Ishikawa (cell line): ENCODE results near the gene PKMYT1.

ENCODE experiments used
- CEBPB ChIP-seq: IDR thresholded peaks from 2 replicates; pipeline ENCODE4 v1.6.1; 2012
- CREB1 ChIP-seq: IDR thresholded peaks from 2 replicates; pipeline ENCODE4 v1.6.1; 2012; ENCODE audit warnings: low read depth
- EGR1 ChIP-seq: IDR thresholded peaks from 2 replicates; pipeline ENCODE4 v1.6.1; 2012
- EP300 ChIP-seq: IDR thresholded peaks from 2 replicates; pipeline ENCODE4 v1.6.1; 2012; ENCODE audit warnings: borderline replicate concordance
- NFIC ChIP-seq: IDR thresholded peaks from 2 replicates; pipeline ENCODE4 v1.6.1; 2012
- RAD21 ChIP-seq: IDR thresholded peaks from 2 replicates; pipeline ENCODE4 v1.6.1; 2012; ENCODE audit warnings: low read depth
- TAF1 ChIP-seq: IDR thresholded peaks from 2 replicates; pipeline ENCODE4 v1.6.1; 2012; ENCODE audit warnings: low read depth, mild to moderate bottlenecking
- YY1 ChIP-seq: IDR thresholded peaks from 2 replicates; pipeline ENCODE4 v1.6.1; 2012; ENCODE audit warnings: low read depth
- ZBTB7A ChIP-seq: IDR thresholded peaks from 2 replicates; pipeline ENCODE4 v1.6.1; 2012; ENCODE audit warnings: low read depth
- TF ChIP-seq, protein P1 (sequence below): IDR thresholded peaks from 2 replicates; pipeline ENCODE4 v1.6.1; 2012
- TF ChIP-seq, protein P2 (sequence below): IDR thresholded peaks from 2 replicates; pipeline ENCODE4 v1.6.1; 2012; ENCODE audit warnings: low read depth, mild to moderate bottlenecking
- TF ChIP-seq, protein P3 (sequence below): IDR thresholded peaks from 2 replicates; pipeline ENCODE4 v1.6.1; 2012

DNA sequence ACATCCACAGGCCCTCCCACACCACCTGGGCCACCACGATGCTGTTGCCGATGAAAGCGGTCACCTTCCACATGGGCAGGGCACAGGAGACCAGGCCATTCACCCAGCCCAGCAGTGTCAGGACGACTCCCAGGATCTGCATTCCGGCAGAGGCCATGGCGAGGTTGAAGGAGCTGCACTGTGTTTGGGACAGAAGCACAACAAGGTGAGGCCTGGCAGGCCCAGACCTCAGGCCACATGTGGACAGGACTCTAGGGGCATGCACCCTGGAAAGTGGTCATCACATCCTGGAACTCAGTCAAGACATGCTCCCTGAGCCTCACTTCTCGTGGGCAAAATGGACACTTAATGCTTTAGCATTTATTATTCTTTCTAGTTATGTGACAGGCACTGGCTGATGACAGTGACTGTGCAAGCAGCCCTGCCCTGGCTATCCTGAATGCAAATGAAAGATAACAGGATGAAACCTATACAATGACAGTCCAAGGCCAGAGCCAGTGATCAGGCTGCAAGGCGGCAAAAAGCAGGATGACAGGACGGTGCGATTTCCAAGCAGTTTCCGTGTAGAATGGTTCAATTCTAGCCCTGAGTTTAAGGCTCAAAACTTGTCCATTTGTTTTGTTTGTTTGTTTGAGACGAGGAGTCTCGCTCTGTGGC, 35.7 kb upstream of the PKMYT1 start:
- no peak for TF ChIP-seq RAD21
- no peak for TF ChIP-seq NFIC
- no peak for TF ChIP-seq EP300
- no peak for TF ChIP-seq YY1
- TF ChIP-seq CREB1: no peak
- TF ChIP-seq, protein P1, sequence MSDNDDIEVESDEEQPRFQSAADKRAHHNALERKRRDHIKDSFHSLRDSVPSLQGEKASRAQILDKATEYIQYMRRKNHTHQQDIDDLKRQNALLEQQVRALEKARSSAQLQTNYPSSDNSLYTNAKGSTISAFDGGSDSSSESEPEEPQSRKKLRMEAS: no peak
- TF ChIP-seq CEBPB: no peak
- no peak for TF ChIP-seq ZBTB7A
- TF ChIP-seq, protein P2, sequence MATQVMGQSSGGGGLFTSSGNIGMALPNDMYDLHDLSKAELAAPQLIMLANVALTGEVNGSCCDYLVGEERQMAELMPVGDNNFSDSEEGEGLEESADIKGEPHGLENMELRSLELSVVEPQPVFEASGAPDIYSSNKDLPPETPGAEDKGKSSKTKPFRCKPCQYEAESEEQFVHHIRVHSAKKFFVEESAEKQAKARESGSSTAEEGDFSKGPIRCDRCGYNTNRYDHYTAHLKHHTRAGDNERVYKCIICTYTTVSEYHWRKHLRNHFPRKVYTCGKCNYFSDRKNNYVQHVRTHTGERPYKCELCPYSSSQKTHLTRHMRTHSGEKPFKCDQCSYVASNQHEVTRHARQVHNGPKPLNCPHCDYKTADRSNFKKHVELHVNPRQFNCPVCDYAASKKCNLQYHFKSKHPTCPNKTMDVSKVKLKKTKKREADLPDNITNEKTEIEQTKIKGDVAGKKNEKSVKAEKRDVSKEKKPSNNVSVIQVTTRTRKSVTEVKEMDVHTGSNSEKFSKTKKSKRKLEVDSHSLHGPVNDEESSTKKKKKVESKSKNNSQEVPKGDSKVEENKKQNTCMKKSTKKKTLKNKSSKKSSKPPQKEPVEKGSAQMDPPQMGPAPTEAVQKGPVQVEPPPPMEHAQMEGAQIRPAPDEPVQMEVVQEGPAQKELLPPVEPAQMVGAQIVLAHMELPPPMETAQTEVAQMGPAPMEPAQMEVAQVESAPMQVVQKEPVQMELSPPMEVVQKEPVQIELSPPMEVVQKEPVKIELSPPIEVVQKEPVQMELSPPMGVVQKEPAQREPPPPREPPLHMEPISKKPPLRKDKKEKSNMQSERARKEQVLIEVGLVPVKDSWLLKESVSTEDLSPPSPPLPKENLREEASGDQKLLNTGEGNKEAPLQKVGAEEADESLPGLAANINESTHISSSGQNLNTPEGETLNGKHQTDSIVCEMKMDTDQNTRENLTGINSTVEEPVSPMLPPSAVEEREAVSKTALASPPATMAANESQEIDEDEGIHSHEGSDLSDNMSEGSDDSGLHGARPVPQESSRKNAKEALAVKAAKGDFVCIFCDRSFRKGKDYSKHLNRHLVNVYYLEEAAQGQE: no peak
- no peak for TF ChIP-seq EGR1
- TF ChIP-seq TAF1: no peak
- TF ChIP-seq, protein P3, sequence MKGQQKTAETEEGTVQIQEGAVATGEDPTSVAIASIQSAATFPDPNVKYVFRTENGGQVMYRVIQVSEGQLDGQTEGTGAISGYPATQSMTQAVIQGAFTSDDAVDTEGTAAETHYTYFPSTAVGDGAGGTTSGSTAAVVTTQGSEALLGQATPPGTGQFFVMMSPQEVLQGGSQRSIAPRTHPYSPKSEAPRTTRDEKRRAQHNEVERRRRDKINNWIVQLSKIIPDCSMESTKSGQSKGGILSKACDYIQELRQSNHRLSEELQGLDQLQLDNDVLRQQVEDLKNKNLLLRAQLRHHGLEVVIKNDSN: no peak
